DND-41 (cell line): ENCODE data around the gene MED4.

Experiments used
- ATAC-seq: fragments of 200-7000 bp; cut with Tn5 transposase; 3 replicates; pipeline ENCODE4 v1.9.1; 2021; ENCODE audit warnings: low read depth; ENCODE audit not compliant: insufficient read depth
- DNase-seq: peaks from one replicate; pipeline ENCODE4 v3.0.0-alpha.2; 2020
- H2AFZ ChIP-seq: 2 replicates; pipeline ENCODE4 v1.6.0; 2012; ENCODE audit warnings: low read depth, low read length
- H3K27ac ChIP-seq: 2 replicates; pipeline ENCODE4 v1.5.1; 2012; ENCODE audit warnings: low read length, inconsistent platforms
- H3K27me3 ChIP-seq: fragments of 200-600 bp; sonication (generic); 2 replicates; pipeline ENCODE4 v1.6.0; 2012; ENCODE audit warnings: low read length, mild to moderate bottlenecking, inconsistent platforms; ENCODE audit not compliant: insufficient read depth, poor library complexity
- H3K36me3 ChIP-seq: 2 replicates; pipeline ENCODE4 v1.5.1; 2012; ENCODE audit warnings: low read length, inconsistent platforms; ENCODE audit not compliant: insufficient read depth
- H3K4me1 ChIP-seq: 2 replicates; pipeline ENCODE4 v1.5.1; 2012; ENCODE audit warnings: mild to moderate bottlenecking, low read length; ENCODE audit not compliant: insufficient read depth
- H3K4me2 ChIP-seq: 2 replicates; pipeline ENCODE4 v1.6.0; 2012; ENCODE audit warnings: mild to moderate bottlenecking, moderate library complexity, low read length, inconsistent platforms; ENCODE audit not compliant: insufficient read depth
- H3K4me3 ChIP-seq, 2 experiments: fragments of 200-600 bp in 1 of 2; shearing (Covaris generic) in 1 of 2; 2 replicates each; pipeline ENCODE4 v1.5.1; 2012 to 2016; ENCODE audit warnings: inconsistent platforms in 2 of 2, low read length in 2 of 2, mild to moderate bottlenecking in 2 of 2, low read depth in 1 of 2, moderate library complexity in 1 of 2
- H3K79me2 ChIP-seq: 2 replicates; pipeline ENCODE4 v1.6.0; 2012; ENCODE audit warnings: low read length, inconsistent platforms; ENCODE audit not compliant: insufficient read depth
- H3K9ac ChIP-seq: 2 replicates; pipeline ENCODE4 v1.6.0; 2012; ENCODE audit warnings: low read depth, mild to moderate bottlenecking, inconsistent platforms, low read length, moderate library complexity
- H3K9me3 ChIP-seq: 2 replicates; pipeline ENCODE4 v1.5.1; 2012; ENCODE audit warnings: low read length, moderate library complexity, mild to moderate bottlenecking, inconsistent platforms; ENCODE audit not compliant: insufficient read depth, severe bottlenecking
- H4K20me1 ChIP-seq: 2 replicates; pipeline ENCODE4 v1.6.0; 2012; ENCODE audit warnings: low read length; ENCODE audit not compliant: insufficient read depth
- CTCF ChIP-seq: IDR thresholded peaks from 2 replicates; pipeline ENCODE4 v1.5.1; 2012; ENCODE audit warnings: borderline replicate concordance, low read length, moderate library complexity, mild to moderate bottlenecking; ENCODE audit not compliant: poor library complexity, severe bottlenecking; ENCODE audit errors: extremely low read depth
- EZH2 ChIP-seq: IDR thresholded peaks from 3 replicates; pipeline ENCODE4 v1.6.1; 2012; ENCODE audit warnings: borderline replicate concordance, low read depth, mild to moderate bottlenecking, moderate library complexity, low read length, inconsistent platforms; ENCODE audit not compliant: severe bottlenecking

The MED4 gene

GRCh38 chr13:48040896-48041295 is 54.0 kb downstream of the MED4 start:
- Histone ChIP-seq H3K4me2 (no peak overlapping the region), H3K9me3 (no peaks in the 10 kb centered on the region)
- ATAC-seq, result no peak

GRCh38 chr13:48040049-48040448 is 54.9 kb downstream of the MED4 start:
- Histone ChIP-seq H3K9ac (no peak overlapping the region), H3K27me3 (no peaks in the 10 kb centered on the region), H3K27ac (no peak overlapping the region), H4K20me1 (peaks cover 2% of the 10 kb centered on the region; the same call in 1 of the 2 replicates), H2AFZ (no peak overlapping the region), H3K4me1 (peaks cover 35% of the 10 kb centered on the region), H3K9me3 (no peaks in the 10 kb centered on the region), H3K4me2 (peak overlapping the region; percentile 34; the same call in 1 of the 2 replicates), H3K4me3 (no peak overlapping the region), H3K79me2 (peaks cover 48% of the 10 kb centered on the region), H3K36me3 (peaks cover 44% of the 10 kb centered on the region)
- DNase-seq (no peak), ATAC-seq (no peak)
- no peak for TF ChIP-seq EZH2
- no peak for TF ChIP-seq CTCF

More at GRCh38 chr13:48040896-48041295, 54.0 kb downstream of the MED4 start:
- Histone ChIP-seq H3K4me3 (no peak overlapping the region), H4K20me1 (peaks cover 2% of the 10 kb centered on the region; the same call in 1 of the 2 replicates), H3K4me1 (peaks cover 33% of the 10 kb centered on the region), H3K27ac (no peak overlapping the region), H3K9ac (no peak overlapping the region), H3K36me3 (peaks cover 50% of the 10 kb centered on the region), H3K79me2 (peaks cover 45% of the 10 kb centered on the region), H3K27me3 (no peaks in the 10 kb centered on the region), H2AFZ (no peak overlapping the region)
- no peak for DNase-seq
- TF ChIP-seq EZH2 (no peak), CTCF (no peak)

- peaks cover 50% of the 10 kb centered on the region for H3K79me2 ChIP-seq
- H2AFZ ChIP-seq, result peak overlapping the region; percentile 74; the same call in 1 of the 2 replicates
- DNase-seq, result no peak
- H3K27me3 ChIP-seq, result no peaks in the 10 kb centered on the region
- H4K20me1 ChIP-seq, result no peaks in the 10 kb centered on the region
- H3K4me1 ChIP-seq, result peaks cover 35% of the 10 kb centered on the region
- peaks cover 43% of the 10 kb centered on the region for H3K36me3 ChIP-seq
- H3K27ac ChIP-seq, result peak overlapping the region; percentile 97
- peaks cover 3% of the 10 kb centered on the region for H3K9me3 ChIP-seq
- peak overlapping the region; percentile 87 for H3K4me2 ChIP-seq
- TF ChIP-seq CTCF (no peak), EZH2 (no peak)
- H3K9ac ChIP-seq, result peak overlapping the region; percentile 74
- no peak for ATAC-seq
- H3K4me3 ChIP-seq, result peak overlapping the region; percentile 67 to 74; a peak in 3 of 4 replicates
Observed at GRCh38 chr13:48038761-48039160, 56.1 kb downstream of the MED4 start.
